ENCODE data around the gene CRADD.

DNA sequence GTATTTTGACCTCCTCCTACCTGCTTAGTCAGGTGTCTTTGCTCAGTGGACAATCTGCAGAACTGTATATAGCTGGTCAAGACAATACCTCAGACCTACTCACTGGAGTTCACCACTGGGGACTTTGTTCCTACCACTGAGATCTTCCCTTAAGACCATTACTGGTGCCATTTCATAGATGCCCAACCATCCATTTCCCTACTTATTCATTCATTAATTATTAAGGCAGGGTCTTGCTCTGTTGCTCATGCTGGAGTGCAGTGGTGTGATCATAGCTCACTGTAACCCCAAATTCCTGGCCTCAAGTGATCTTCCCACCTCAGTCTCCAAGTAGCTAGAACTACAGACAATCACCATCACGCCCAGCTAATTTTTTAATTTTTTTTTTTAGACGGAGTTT, 22.8 kb upstream of the CRADD start:
- TF ChIP-seq, protein P1, sequence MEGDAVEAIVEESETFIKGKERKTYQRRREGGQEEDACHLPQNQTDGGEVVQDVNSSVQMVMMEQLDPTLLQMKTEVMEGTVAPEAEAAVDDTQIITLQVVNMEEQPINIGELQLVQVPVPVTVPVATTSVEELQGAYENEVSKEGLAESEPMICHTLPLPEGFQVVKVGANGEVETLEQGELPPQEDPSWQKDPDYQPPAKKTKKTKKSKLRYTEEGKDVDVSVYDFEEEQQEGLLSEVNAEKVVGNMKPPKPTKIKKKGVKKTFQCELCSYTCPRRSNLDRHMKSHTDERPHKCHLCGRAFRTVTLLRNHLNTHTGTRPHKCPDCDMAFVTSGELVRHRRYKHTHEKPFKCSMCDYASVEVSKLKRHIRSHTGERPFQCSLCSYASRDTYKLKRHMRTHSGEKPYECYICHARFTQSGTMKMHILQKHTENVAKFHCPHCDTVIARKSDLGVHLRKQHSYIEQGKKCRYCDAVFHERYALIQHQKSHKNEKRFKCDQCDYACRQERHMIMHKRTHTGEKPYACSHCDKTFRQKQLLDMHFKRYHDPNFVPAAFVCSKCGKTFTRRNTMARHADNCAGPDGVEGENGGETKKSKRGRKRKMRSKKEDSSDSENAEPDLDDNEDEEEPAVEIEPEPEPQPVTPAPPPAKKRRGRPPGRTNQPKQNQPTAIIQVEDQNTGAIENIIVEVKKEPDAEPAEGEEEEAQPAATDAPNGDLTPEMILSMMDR (conservative IDR thresholded peaks at IDR 0.05 in 1 of 2, IDR thresholded peaks at IDR 0.05 in 1 of 2; ENCODE audit: extremely low read depth in 1 of 2, insufficient read depth in 1 of 2, low read depth in 1 of 2, low read length in 2 of 2), result no peak
- TF ChIP-seq EZH2 (IDR thresholded peaks at IDR 0.05; ENCODE audit: borderline replicate concordance, low read length), result no peak

Measured in mammary epithelial cell (primary cell).